GM18526 (cell line): ENCODE measurements around the gene FGF22.

Experiments used
- POLR2A ChIP-seq: IDR thresholded peaks from 3 replicates; pipeline ENCODE4 v1.6.1; 2011; ENCODE audit not compliant: insufficient read length; ENCODE audit errors: extremely low read depth

Gene FGF22

DNA sequence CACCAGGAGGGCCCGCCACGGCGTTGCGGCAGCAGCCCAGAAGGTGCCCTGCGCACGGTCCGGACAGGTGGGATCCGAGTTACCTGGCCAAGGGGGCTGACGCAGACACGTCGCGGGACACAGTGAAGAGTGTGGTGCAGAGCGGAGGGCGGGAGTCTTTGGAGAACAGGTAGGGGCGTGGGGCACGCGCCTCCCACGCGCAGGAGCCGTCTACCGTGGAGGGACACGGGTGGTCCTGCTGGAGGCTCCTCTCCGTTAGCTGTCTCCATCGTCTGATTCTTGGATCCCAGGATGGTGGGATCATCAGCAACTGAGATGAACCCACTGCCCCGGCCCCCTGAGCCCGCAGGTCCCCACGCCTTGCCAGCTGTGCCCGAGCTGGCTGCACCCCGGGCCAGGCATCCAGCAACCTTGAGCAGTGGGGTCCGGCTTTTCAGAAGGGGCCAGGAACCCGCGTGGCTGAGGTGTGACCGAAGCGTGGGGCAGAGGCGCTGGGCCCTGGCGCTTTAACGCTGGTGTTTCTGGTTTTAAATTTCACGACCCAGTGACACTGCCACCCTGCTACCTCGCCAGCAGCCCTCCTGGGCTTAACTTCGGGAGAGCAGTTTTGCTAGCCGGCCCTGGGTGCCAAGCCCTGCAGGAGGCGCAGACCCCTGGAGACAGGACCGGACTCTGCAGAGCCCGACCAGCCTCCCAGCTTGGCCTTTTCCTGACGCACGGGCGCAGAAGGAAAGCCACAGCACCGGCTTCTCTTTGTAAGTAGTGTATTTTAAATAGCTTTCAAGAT lies 7.3 kb downstream of the FGF22 start:
- TF ChIP-seq POLR2A: no peak

GRCh38 chr19:647566-648284 lies 8.0 kb downstream of the FGF22 start:
- TF ChIP-seq POLR2A: no peak

DNA sequence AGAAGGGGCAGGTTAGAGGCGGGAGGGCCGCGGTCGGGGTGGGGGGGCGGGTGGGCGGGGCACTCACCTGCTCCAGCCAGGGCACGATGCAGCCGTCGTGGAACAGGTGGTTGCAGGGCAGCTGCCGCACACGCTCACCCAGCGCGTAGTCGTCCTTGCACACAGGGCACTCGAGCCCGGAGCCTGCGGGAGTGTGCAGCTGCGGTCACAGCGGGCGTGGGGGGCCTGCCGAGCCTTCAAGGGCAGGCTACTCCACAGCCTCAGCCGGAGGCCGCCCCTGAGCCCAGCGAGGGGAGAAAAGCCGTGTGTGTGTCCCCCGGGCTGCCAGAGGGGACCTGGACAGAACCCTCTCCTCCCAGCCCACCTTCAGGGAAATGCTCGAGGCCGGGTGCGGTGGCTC lies 8.6 kb downstream of the FGF22 start:
- no peak for TF ChIP-seq POLR2A

DNA sequence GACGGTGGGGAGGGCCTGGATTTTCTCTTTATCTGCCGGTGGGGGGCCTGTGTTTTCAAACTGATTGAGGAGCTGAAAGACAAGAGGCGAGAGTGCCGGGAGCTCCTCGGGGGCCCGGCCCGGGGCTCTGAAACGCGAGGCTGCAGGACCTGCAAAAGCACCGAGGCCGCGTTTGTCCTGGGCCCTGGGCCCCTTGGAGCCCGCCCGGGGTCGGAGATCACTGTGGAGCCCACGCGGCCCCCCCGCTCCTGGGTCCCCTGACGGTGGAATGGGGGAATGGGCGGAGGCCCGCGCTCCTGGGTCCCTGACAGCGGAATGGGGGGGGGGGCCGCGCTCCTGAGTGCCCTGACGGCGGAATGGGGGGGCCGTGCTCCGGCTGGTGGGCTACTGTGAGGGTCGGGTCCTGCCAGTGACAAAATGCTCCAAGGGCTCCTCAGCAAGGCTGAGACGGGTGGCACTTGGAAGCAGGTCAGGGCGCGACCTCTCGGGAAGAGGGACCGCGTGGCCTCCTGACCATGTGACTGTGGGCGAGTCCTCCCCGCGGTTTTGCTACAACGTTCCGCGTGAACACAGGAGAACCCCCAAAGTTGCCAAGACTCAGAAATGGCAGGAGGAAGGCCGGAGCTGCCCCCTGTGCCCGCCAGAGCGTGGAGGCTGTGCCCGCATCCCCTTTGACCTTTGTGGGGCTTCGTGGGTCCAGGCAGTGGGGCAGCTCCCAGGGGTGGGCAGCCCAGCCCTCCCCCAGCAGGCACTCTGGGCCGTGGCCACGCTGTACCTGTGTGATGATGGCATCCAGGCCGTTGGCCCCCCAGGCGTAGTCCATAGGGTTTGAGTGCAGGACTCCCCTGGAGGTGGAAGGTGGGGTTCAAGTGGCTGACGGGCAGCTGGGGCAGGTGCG lies 9.5 kb downstream of the FGF22 start:
- no peak for TF ChIP-seq POLR2A

- no peak for TF ChIP-seq POLR2A
Measured at GRCh38 chr19:650121-650520, 10.4 kb downstream of the FGF22 start.

- no peak for TF ChIP-seq POLR2A
Measured at GRCh38 chr19:651114-651818, 11.6 kb downstream of the FGF22 start.

DNA sequence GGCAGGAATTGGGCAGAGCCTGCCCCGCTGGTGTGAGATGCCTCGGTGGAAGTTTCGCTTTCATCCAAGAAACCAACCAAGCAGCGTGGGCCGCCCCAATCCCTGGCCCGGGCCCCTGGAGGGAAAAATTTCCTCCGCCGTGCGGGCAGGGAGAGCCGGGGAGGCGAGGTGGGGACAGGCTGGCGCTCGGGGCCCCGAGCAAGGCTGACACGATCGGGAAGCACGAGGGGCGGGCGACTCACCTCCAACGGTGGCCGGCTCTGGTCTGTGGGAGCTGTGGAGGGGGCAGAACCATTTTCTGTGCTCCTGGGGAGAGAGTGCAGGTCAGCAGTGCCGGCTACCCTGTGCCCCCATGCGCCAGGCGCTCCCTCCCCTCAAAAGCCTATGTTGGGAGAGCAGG lies 12.3 kb downstream of the FGF22 start:
- TF ChIP-seq POLR2A: no peak

- no peak for TF ChIP-seq POLR2A
Measured at GRCh38 chr19:652467-653389, 13.0 kb downstream of the FGF22 start.

DNA sequence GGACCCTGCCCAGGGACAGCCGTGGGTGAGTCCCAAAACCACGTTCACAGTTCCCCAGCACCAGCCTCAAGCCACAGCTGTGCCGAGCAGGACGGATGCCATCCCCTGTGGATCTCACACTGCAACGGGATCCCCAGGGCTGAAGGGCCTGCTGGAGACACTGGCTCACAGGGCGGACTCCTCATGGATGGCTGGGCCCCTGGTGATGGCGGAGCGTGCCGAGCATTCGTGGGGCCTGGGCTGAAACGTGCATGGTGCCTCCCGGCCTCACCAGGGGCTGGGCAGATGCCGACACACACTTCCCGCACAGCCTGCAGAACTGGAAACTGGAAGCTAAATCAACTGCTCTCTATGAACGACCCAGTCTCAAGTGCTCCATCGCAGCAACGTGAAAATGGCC lies 13.7 kb downstream of the FGF22 start:
- TF ChIP-seq POLR2A: no peak

DNA sequence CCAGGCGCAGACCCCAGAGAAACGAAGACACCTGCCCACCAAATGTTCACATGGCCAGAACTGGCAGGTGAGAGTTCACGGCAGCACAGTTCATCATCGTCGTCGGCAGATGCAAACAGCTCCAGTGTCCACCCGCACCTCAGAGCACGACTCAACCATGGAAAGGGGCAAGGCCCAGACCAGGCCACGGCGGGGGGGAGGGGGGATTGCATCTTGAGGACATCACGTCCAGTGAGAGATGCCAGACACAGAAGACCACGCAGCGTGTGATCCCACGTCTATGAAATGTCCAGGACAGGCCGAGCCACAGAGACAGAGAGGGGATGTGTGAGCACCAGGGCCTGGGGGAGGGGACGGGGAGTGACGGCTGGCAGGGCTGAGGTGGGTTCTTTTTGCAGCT lies 16.0 kb downstream of the FGF22 start:
- no peak for TF ChIP-seq POLR2A

GRCh38 chr19:656751-657559 lies 17.3 kb downstream of the FGF22 start:
- TF ChIP-seq POLR2A: no peak

DNA sequence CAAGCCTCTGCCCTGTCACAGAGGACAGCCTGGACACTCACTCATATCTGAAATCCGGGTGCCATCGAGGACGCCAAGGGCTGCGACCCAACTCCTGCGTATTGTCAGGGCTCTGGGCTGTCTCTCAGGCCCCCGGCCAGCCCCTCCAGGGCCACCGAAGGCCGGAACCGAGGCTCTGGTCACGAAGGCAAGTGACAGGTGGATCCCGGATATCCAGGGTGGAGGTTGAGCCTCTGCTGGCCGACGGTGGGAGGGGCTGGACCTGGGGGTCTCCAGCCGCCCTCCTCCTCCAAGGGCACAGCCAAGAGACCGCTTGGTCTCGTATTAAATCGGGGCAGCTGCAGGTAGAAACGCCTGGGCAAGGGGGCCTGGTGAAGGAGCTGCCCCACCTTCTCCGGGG lies 17.9 kb downstream of the FGF22 start:
- no peak for TF ChIP-seq POLR2A
